ENCODE results near the gene ATP5F1A.

ATP5F1A gene

DNA sequence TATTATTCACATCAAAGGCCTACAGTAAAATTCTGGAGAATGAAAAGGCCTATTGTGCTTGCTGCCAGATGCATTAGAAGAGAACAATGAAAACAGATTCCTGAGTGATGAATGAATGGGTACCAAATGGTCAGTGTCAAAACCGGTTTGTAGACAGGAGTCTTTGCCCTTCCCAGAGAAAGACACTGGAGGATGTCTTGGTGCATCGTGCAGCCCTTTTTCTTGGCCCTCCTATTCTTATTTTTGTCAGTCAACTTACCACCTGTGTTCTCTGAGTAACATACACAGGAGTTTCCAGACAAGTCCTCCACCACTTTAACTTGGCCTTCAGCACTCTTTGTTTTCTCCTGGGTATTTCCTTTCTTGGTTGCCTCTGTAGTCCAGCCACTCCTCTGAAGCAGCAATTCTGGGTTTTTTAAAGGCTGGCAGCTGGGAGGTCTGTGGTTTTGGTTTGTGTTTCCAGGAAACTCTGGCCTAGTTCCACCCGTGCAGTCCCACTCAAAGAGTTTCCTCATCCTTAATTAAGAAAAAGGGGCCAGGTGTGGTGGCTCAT, 55.4 kb downstream of the ATP5F1A start:
- no peak for DNase-seq

DNA sequence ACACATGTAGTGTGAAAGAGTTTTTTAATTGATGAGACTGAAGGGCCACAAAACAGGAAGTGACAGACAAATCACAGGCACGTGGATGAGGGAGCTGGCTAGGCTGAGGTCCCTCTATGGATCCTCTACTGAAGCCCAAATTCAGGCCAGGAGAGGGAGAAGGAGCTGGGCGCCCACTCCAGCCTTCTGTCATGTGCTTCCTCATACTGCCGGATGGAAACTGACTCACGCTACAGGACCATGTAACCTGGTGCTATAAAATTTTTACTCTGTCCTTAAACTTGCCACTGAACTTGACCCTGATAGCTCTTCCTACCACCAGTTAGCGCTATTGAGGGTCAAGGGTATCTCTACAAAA, 57.4 kb downstream of the ATP5F1A start:
- DNase-seq = no peak

DNA sequence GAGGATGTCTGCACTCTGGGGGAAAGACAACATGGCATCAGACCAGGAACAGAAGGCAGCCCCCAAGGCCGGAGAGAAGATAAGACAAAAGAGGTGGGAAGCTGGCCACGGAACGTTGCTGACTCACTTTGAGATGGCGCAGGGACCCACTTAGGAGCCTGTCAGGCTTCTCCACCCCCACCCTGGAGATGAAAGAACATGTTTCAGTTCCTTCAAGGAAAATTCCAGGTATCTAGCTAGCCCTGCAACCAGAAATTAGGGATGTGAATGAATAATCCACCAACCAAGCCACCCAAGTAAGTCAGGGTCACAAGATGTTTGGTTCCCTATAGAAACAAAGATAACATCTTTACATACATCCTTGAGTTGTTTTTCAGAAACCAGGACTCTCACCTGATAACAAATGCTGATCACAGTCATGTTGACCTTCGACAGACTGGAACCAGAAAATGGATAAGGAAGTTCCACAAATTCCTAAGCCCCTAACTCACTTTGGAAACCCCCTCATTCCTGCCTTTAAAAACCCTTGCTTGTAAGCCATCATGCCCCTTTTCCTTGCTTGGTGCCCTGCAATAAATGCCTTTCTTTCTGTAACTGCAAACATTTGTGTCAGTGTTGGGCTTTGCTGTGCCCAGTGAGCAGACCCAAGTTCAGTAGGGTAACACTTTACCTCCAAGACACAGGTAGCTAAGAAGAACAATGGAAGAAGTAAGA, 57.9 kb downstream of the ATP5F1A start:
- no peak for DNase-seq

DNA sequence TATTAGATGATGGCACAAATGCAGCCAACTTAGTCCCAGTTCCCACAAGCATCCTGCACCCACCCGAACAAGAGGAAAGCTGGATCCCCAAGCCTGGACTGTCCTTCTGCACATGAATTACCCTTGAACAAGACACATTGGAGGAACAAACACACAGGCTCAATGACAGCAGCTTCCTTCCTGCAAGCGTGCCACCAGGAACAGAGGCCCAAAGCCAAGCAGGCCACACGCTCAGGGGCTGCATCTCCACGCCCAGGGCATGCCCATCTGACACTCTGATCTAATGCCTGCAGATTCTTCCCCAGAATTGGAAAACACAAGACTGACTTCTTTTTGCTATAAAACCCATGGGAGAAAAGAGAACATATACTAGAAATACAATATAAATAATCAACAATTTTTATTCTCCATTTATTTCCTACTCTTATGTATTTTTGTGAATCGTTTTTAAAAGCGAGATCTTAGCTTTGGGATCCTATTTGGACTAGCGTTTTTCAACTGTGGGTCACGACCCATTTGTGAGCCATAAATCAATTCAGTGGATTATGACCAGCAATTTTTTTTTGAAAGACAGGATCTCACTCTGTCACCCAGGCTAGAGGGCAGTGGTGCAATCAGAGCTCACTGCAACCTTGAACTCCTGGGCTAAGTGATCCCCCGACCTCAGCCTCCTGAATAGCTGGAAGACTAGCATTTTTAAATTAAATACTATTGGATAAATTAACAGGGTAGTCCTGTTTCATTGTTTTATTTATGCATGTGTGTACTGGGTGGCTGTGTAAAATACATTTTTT, 60.4 kb downstream of the ATP5F1A start:
- DNase-seq = no peak

DNA sequence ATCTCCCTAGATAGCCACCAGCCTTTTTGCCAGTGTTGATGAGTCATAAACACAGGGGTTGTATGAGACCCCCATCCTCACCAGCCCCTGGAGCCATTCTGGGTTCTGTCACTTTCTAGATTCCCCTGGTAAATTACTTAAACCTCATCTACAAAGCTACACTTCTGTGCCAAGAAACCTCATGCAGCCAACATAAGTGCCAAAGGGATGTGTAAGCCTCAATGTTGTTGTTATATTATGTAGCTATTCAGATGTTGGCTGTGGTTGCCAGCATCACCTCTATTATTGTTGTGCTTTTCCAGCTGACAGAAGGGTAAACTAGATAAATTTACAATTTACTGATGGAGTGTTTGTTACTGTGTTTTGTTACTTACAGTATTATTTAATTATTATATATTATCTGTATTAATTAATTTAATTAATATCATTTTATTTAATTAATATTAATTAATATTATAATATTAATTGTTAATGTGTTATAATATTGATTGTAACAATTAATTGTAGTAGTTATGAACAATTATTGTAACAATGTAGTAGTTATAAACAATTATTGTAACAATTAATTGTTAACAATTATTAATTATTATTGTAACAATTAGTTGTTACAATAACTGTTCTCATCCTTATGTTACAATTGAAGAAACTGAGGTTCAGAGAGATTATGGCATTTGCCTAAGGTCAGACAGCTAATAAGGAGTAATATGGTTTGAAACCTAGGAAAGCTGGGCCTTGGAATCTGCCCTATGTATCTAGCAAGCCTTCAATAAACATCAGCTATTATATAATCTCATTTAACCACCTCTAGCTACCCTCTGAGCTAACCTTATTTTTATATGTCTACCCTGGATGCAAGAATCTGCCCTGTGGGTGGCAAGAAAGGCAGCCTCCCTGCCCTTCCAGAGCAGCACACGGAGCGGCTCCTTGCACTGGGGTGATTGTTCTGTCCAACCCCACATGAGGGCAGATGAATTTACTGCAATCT, 62.1 kb downstream of the ATP5F1A start:
- no peak for DNase-seq

DNA sequence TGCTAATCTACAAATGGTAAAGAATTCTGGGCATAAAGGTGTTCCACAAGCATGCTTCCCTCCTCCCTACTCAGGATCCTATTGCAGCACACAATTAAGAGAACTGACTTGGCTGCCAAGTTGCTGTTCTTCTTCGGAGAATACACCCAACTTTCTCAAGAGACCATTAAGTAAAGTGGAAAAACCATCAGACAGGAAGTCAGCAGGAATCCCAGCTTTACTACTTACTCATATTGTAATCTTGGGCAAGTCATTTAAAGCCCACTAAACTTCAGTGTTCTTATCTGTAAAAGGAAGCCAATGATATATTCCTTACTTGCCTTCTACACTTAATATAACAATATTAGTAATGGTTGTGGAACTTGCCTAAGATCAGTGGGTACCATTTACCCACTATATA, 63.9 kb downstream of the ATP5F1A start:
- no peak for DNase-seq

DNA sequence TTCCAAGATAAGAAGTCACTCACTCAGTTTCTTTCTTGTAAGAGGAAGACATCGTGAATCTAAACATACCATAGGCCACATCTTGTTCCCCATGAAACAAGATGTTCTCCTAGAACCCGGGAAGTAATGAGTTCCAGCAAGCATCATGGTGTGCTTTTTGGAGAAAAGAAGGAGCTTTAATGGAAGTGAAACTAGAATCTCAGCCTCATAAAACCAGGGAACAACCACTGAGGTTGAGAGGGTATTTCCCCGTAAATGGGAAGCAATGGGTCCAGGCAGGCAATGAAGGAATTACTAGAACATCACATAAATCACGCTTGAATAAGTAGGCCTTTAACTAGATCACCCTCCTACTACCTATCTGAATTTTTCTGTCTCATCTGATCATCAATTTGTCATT, 66.4 kb downstream of the ATP5F1A start:
- no peak for DNase-seq

Data from midbrain (tissue), 1 donor.